Right lobe of liver (tissue), 6 donors: ENCODE measurements around the gene KIF12. TPM values are rescaled to one million over a fixed set of nuclear protein-coding genes. Genes with fewer than 3 reads are reported as not detected.

Experiments used
- ATAC-seq, 4 donors: fragments of 200-7000 bp; cut with Tn5 transposase; one replicate each; pipeline ENCODE4 v1.9.1; 2020; ENCODE audit warnings: mild to moderate bottlenecking in 4 of 4, moderate library complexity in 4 of 4
- DNase-seq, 3 donors: peaks; one replicate each; pipeline ENCODE4 v3.0.0-alpha.2; 2020
- H3K27ac ChIP-seq, 3 donors: fragments of 200-600 bp; one replicate each; pipeline ENCODE4 v1.8.0; 2022
- H3K27me3 ChIP-seq, 2 donors: fragments of 200-600 bp; one replicate each; pipeline ENCODE4 v1.8.0; 2022
- H3K36me3 ChIP-seq, 4 donors: fragments of 200-600 bp; sonication (generic) in 1 of 4; one replicate each; pipeline versions ENCODE4 v1.5.1 to v1.8.0; 2017 to 2022; ENCODE audit warnings: control low read depth in 1 of 4
- H3K4me1 ChIP-seq, 4 donors: fragments of 200-600 bp; sonication (generic) in 1 of 4; one replicate each; pipeline versions ENCODE4 v1.5.1 to v1.8.0; 2017 to 2022; ENCODE audit warnings: control low read depth in 1 of 4
- H3K4me3 ChIP-seq, 3 donors: fragments of 200-600 bp; one replicate each; pipeline ENCODE4 v1.8.0; 2022
- H3K9me3 ChIP-seq, 4 donors: fragments of 200-600 bp; sonication (generic) in 1 of 4; one replicate each; pipeline versions ENCODE4 v1.5.1 to v1.8.0; 2017 to 2022; ENCODE audit warnings: control low read depth in 1 of 4
- POLR2A ChIP-seq: fragments of 450-650 bp; IDR thresholded peaks from one replicate; pipeline ENCODE4 v1.6.1; 2017; ENCODE audit warnings: antibody characterized with exemption, mild to moderate bottlenecking
- WGBS: methylation state at CpG from one replicate; pipeline ENCODE4 v1.1.6; 2018; ENCODE audit warnings: low coverage, low lambda C conversion rate; ENCODE audit not compliant: insufficient coverage; ENCODE audit errors: missing lambda C conversion rate; 5-methylcytosine and 5-hydroxymethylcytosine counted together
- intact Hi-C, 2 donors: fragments of 100-400 bp; cut with DNase I; formaldehyde crosslinking; loops; one replicate each; pipeline versions ENCODE4 v1.11.2 to v1.14.1; 2022
- total RNA-seq, 6 experiments: library from RNA; depleted of rRNA in 2 of 6; stranded (reverse); fragments of >200 nt in 2 of 6; fragmentation: NEBNext Ultra II Directional in 3 of 6; extraction: Animal tissue kit (Norgen Biotek cat#: 25700) in 3 of 6; gene quantifications; one replicate each; pipeline versions ENCODE4 v1.1.0 to v1.2.4, GENCODE V29; 2016 to 2023
- TF ChIP-seq, protein P1 (sequence below), 4 donors: fragments of 200-600 bp in 3 of 4; fragments of 450-650 bp in 1 of 4; IDR thresholded peaks; one replicate each; pipeline versions ENCODE4 v1.5.1 to v1.8.0; 2016 to 2022; ENCODE audit warnings: antibody characterized with exemption in 4 of 4, mild to moderate bottlenecking in 2 of 4
- donor health status: DM: no; HTN: yes; CAD: no.
- donor health status: DM: no; HTN: no; CAD: no.
- donor health status: DM: no; HTN: no; CAD: no.
- donor health status: DM: no; HTN: yes; CAD: no.
- donor health status: DM: no; HTN: yes; CAD: no.

The KIF12 gene
- total RNA-seq, 6 experiments from 2014 or later: 3.1 to 24.3 (median 14.2) TPM

DNA sequence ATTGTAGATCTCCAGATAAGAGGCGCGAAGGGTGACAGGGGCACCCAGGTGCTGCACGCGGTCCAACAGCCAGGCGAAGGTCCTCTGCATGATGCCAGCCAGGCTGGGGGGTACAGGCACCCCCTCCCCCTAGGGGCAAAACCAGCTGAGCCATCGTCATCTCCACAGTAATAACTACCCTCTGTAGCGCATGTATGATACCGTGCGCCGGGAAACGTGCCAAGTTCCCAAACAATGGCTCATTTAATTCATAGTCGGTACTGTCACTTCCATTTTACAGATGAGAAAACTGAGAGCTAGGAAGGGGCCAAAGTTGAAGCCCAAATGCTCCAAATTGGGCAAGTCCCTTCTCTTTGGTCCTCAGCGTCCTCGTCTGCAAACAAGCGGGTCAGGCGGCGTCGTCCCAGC, 1.5 kb downstream of the KIF12 start:
- H3K36me3 ChIP-seq: peaks cover 0 to 4% (median 0%) of the 10 kb centered on the region in 4 donors
- H3K4me1 ChIP-seq: peaks cover 0 to 11% (median 0%) of the 10 kb centered on the region in 4 donors
- WGBS: 78% methylated on average over 6 of the region's 18 CpGs
- no peaks in the 10 kb centered on the region for H3K9me3 ChIP-seq
- H3K27ac ChIP-seq: no peak overlapping the region
- no peaks in the 10 kb centered on the region for H3K27me3 ChIP-seq
- H3K4me3 ChIP-seq: peak overlapping the region; percentile 49 to 69 (median 57)
- ATAC-seq: no peak
- intact Hi-C loops: loop anchor here in 1 of 2 donors (5.0 kb wide), 1 partner anchor 190 kb away; no protein-coding TSS in a partner anchor
- TF ChIP-seq POLR2A: no peak
- TF ChIP-seq, protein P1, sequence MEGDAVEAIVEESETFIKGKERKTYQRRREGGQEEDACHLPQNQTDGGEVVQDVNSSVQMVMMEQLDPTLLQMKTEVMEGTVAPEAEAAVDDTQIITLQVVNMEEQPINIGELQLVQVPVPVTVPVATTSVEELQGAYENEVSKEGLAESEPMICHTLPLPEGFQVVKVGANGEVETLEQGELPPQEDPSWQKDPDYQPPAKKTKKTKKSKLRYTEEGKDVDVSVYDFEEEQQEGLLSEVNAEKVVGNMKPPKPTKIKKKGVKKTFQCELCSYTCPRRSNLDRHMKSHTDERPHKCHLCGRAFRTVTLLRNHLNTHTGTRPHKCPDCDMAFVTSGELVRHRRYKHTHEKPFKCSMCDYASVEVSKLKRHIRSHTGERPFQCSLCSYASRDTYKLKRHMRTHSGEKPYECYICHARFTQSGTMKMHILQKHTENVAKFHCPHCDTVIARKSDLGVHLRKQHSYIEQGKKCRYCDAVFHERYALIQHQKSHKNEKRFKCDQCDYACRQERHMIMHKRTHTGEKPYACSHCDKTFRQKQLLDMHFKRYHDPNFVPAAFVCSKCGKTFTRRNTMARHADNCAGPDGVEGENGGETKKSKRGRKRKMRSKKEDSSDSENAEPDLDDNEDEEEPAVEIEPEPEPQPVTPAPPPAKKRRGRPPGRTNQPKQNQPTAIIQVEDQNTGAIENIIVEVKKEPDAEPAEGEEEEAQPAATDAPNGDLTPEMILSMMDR (IDR thresholded peaks at IDR 0.05): no peak
- no peak for DNase-seq

DNA sequence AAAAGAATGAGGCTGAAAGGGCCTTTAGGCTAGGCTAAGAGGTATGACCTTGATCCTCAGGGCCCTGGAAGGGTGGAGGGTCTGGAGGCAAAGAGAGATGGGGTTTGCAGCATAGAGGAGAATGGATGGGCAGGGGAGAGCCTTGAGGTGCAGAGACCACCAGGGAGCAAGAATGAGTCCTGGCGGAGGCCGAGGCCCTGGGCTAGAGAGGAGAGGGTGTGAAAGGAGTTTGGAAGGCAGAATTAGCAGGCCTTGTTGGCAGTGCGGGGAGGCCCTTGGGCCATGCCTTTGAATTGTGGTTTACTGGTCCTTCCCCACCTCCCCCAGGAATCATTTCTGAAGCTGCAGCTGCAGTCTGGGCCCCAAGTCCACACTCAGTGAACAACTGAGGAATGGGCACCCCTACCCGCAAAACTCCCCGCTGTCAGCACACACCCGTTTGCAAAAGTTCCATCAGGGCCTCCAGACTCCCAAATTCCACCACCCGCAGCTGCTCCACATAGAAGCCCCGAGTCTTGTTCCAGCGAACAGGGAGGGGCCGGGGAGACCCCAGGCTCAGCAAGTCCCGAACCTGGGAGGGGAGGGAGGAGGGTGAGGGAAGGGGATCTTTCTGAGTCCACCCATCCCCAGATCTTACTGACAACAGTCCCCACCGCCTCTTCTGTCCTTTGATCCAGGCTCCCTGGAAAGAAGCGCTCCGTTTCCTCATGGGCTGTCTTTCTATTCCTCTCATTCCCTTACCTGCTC, 2.1 kb downstream of the KIF12 start:
- 73% methylated on average over 13 of the region's 14 CpGs for WGBS
- peaks cover 0 to 4% (median 0%) of the 10 kb centered on the region in 4 donors for H3K36me3 ChIP-seq
- intact Hi-C loops: loop anchor here in 1 of 2 donors (5.0 kb wide), 1 partner anchor 190 kb away; no protein-coding TSS in a partner anchor
- H3K4me3 ChIP-seq: peak overlapping the region in 1 of 3 donors; percentile 57
- no peaks in the 10 kb centered on the region for H3K9me3 ChIP-seq
- ATAC-seq (no peak), DNase-seq (no peak)
- peaks cover 0 to 11% (median 0%) of the 10 kb centered on the region in 4 donors for H3K4me1 ChIP-seq
- H3K27ac ChIP-seq: no peak overlapping the region
- TF ChIP-seq POLR2A: no peak
- TF ChIP-seq, protein P1 (IDR thresholded peaks at IDR 0.05): no peak
- H3K27me3 ChIP-seq: no peaks in the 10 kb centered on the region

DNA sequence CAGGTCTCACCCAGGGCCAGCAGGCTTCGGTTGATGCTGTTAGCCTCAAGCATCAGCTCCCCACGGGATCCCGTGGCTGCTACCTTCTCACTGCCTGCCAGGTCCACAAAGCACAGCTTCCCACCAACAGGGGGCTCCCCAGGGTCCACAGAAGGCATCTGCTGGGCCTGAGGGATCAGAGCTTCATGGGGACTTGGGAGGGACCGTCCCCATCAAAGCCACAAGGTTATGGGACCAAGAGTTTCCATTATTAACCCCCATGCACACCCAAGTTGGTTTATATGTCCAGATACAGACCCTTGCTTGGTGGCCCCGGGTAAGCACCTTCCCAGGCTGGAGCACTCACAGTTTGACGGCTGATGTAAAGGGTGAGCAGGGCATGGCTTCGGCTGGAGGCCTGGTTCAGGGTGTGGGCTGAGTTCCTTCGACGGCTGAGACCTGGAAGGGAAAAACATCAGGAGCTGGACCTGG, 3.0 kb downstream of the KIF12 start:
- Histone ChIP-seq H3K36me3 (peaks cover 0 to 4% (median 0%) of the 10 kb centered on the region in 4 donors), H3K4me1 (peaks cover 0 to 11% (median 0%) of the 10 kb centered on the region in 4 donors), H3K27ac (no peak overlapping the region), H3K4me3 (no peak overlapping the region), H3K27me3 (no peaks in the 10 kb centered on the region), H3K9me3 (no peaks in the 10 kb centered on the region)
- ATAC-seq: no peak
- 96% methylated on average over 3 of the region's 9 CpGs for WGBS
- TF ChIP-seq, protein P1 (IDR thresholded peaks at IDR 0.05): no peak
- TF ChIP-seq POLR2A: no peak
- DNase-seq: no peak
- intact Hi-C loops: loop anchor here in 1 of 2 donors (5.0 kb wide), 1 partner anchor 191 kb away; no protein-coding TSS in a partner anchor

DNA sequence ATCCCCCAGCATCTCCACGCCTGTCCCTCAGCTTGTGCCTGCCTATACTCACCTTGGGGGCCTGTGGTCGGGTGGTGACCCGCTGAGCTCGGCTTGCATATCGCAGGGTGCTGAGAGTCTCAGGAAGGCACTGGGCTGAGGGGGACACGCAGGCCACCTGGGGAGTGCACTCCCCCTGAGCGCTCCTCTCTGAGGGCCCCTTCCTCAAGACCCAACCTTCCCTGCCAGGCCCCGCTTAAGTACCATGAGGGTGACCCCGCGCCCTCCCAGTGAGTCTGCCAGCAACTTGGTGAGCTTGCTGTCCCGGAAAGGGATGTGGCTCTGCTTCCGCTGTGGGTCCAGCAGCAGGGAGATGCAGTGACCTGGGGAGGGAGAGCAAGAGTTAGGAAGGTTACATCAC, 4.1 kb downstream of the KIF12 start:
- no peak for TF ChIP-seq POLR2A
- TF ChIP-seq, protein P1 (IDR thresholded peaks at IDR 0.05): no peak
- DNase-seq (peak in 1 of 3 donors; percentile 39), ATAC-seq (no peak)
- H3K27me3 ChIP-seq: no peaks in the 10 kb centered on the region
- WGBS: 100% methylated on average over 2 of the region's 12 CpGs
- no peak overlapping the region for H3K27ac ChIP-seq
- no peaks in the 10 kb centered on the region for H3K9me3 ChIP-seq
- H3K4me1 ChIP-seq: peaks cover 0 to 11% (median 0%) of the 10 kb centered on the region in 4 donors
- no peak overlapping the region for H3K4me3 ChIP-seq
- intact Hi-C loops: loop anchor here in 1 of 2 donors (5.0 kb wide), 1 partner anchor 192 kb away; no protein-coding TSS in a partner anchor
- H3K36me3 ChIP-seq: peaks cover 0 to 4% (median 0%) of the 10 kb centered on the region in 4 donors
